Measurements from ENCODE around the gene GAP43.

- TF ChIP-seq CTCF (IDR thresholded peaks at IDR 0.05; ENCODE audit: low read depth, low read length) = no peak
- no peak for TF ChIP-seq MYC (IDR thresholded peaks at IDR 0.05; ENCODE audit: low read depth, low read length)
- TF ChIP-seq POLR2A (IDR thresholded peaks at IDR 0.05; ENCODE audit: extremely low read depth, insufficient read length) = no peak
- TF ChIP-seq MAX (IDR thresholded peaks at IDR 0.05; ENCODE audit: low read depth, low read length) = no peak
These were observed 58.4 kb downstream of the GAP43 start for GRCh38 chr3:115681736-115682135.
